Astrocyte (in vitro differentiated cells and primary cell): ENCODE data around the gene UBE4B.

Source experiments
- CTCF ChIP-seq: IDR thresholded peaks from 2 replicates; pipeline ENCODE4 v1.5.1; 2011; ENCODE audit warnings: low read depth, mild to moderate bottlenecking, inconsistent platforms, low read length, moderate library complexity; ENCODE audit not compliant: insufficient read depth
- EZH2 ChIP-seq: IDR thresholded peaks from 2 replicates; pipeline ENCODE4 v1.6.1; 2012; ENCODE audit warnings: mild to moderate bottlenecking, low read length, inconsistent platforms; ENCODE audit not compliant: insufficient read depth

- TF ChIP-seq CTCF: no peak
- no peak for TF ChIP-seq EZH2
These were observed 644 bp downstream of the UBE4B start for GRCh38 chr1:10033359-10033845.
